Measurements from ENCODE around the gene AURKAIP1. TPM values are rescaled to one million over a fixed set of nuclear protein-coding genes. Genes with fewer than 3 reads are reported as not detected.

The AURKAIP1 gene
- polyA plus RNA-seq, 1 of the 3 experiments (the other 2 are of a cell fraction): 214 TPM

GRCh38 chr1:1367315-1367714, 7.7 kb downstream of the AURKAIP1 start (continued):
- TF ChIP-seq FOXJ3 (CRISPR knock-in tag; IDR thresholded peaks at IDR 0.05) (no peak), FOXM1 (IDR thresholded peaks at IDR 0.05; ENCODE audit: low read depth) (no peak)

DNA sequence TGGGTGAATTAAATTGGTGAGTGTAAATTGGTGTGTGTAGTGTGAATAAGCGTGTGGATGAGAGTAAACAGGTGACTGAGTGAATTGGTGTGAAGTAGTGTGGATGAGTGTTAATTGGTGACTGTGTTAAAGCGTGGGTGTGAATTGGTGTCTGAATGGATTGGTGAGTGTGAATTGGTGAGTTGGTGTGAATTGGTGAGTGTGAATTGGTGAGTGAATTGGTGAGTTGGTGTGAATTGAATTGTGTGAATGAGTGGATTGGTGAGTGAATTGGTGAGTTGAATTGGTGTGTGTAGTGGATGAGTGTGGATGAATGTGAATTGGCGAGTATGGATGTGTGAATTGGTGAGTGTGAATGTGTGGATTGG, 8.3 kb downstream of the AURKAIP1 start:
- Histone ChIP-seq H3K4me3 (ENCODE audit: low read depth in 2 of 2, low read length in 1 of 2) (no peak overlapping the region), H3K9ac (no peak overlapping the region), H3K27ac (ENCODE audit: low read depth in 2 of 2, low read length in 1 of 2) (no peak overlapping the region), H3K9me2 (no peaks in the 10 kb centered on the region), H3F3A (replicated peaks; ENCODE audit: insufficient read depth) (peaks cover 9% of the 10 kb centered on the region), H3K79me2 (ENCODE audit: insufficient read depth) (0 out of 2 replicates have a peak, but pooled peaks cover under 1% of the 10 kb centered on the region), H3K4me1 (ENCODE audit: control insufficient read depth in 1 of 2, insufficient read depth in 2 of 2, low read depth in 1 of 2, low read length in 1 of 2) (peaks cover 0 to 2% of the 10 kb centered on the region in 2 experiments; a peak in 1 of 4 replicates), H3K4me2 (no peak overlapping the region), H4K20me1 (ENCODE audit: insufficient read depth) (no peaks in the 10 kb centered on the region), H3K27me3 (ENCODE audit: insufficient read depth) (no peaks in the 10 kb centered on the region), H2AFZ (ENCODE audit: low read depth) (no peak overlapping the region), H3K9me3 (no peaks in the 10 kb centered on the region), H3K36me3 (replicated peaks in 1 of 2; ENCODE audit: control insufficient read depth in 1 of 2, insufficient read depth in 2 of 2, low read length in 1 of 2) (no peaks in the 10 kb centered on the region)
- CTCF ChIA-PET: no interaction called here
- WGBS (ENCODE audit: low lambda C conversion rate): 80% methylated on average over 3 of the region's 3 CpGs
- POLR2A ChIA-PET: no interaction called here
- no peak for DNase-seq
- TF ChIP-seq GABPA (IDR thresholded peaks at IDR 0.05; ENCODE audit: low read depth): no peak
- no peak for TF ChIP-seq ZBTB33 (IDR thresholded peaks at IDR 0.05; ENCODE audit: borderline replicate concordance, low read depth)
- no peak for TF ChIP-seq TEAD4 (IDR thresholded peaks at IDR 0.05; ENCODE audit: borderline replicate concordance, insufficient read depth)
- TF ChIP-seq EZH2phosphoT487 (IDR thresholded peaks at IDR 0.05; ENCODE audit: borderline replicate concordance, low read depth): no peak
- TF ChIP-seq ELF1 (IDR thresholded peaks at IDR 0.05): no peak
- TF ChIP-seq, protein P1, sequence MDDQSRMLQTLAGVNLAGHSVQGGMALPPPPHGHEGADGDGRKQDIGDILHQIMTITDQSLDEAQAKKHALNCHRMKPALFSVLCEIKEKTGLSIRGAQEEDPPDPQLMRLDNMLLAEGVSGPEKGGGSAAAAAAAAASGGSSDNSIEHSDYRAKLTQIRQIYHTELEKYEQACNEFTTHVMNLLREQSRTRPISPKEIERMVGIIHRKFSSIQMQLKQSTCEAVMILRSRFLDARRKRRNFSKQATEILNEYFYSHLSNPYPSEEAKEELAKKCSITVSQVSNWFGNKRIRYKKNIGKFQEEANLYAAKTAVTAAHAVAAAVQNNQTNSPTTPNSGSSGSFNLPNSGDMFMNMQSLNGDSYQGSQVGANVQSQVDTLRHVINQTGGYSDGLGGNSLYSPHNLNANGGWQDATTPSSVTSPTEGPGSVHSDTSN (IDR thresholded peaks at IDR 0.05): no peak
- TF ChIP-seq, protein P2, sequence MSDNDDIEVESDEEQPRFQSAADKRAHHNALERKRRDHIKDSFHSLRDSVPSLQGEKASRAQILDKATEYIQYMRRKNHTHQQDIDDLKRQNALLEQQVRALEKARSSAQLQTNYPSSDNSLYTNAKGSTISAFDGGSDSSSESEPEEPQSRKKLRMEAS (IDR thresholded peaks at IDR 0.05; ENCODE audit: low read depth): no peak
- TF ChIP-seq MEF2A (IDR thresholded peaks at IDR 0.05; ENCODE audit: borderline replicate concordance, low read depth): no peak
- TF ChIP-seq RFX5 (IDR thresholded peaks at IDR 0.05; ENCODE audit: low read length): no peak
- TF ChIP-seq, protein P3, sequence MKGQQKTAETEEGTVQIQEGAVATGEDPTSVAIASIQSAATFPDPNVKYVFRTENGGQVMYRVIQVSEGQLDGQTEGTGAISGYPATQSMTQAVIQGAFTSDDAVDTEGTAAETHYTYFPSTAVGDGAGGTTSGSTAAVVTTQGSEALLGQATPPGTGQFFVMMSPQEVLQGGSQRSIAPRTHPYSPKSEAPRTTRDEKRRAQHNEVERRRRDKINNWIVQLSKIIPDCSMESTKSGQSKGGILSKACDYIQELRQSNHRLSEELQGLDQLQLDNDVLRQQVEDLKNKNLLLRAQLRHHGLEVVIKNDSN (IDR thresholded peaks at IDR 0.05; ENCODE audit: borderline replicate concordance, low read depth): no peak
- no peak for TF ChIP-seq EP300 (IDR thresholded peaks at IDR 0.05; ENCODE audit: borderline replicate concordance in 1 of 2, low read depth in 1 of 2, low read length in 1 of 2)
- TF ChIP-seq, protein P4, sequence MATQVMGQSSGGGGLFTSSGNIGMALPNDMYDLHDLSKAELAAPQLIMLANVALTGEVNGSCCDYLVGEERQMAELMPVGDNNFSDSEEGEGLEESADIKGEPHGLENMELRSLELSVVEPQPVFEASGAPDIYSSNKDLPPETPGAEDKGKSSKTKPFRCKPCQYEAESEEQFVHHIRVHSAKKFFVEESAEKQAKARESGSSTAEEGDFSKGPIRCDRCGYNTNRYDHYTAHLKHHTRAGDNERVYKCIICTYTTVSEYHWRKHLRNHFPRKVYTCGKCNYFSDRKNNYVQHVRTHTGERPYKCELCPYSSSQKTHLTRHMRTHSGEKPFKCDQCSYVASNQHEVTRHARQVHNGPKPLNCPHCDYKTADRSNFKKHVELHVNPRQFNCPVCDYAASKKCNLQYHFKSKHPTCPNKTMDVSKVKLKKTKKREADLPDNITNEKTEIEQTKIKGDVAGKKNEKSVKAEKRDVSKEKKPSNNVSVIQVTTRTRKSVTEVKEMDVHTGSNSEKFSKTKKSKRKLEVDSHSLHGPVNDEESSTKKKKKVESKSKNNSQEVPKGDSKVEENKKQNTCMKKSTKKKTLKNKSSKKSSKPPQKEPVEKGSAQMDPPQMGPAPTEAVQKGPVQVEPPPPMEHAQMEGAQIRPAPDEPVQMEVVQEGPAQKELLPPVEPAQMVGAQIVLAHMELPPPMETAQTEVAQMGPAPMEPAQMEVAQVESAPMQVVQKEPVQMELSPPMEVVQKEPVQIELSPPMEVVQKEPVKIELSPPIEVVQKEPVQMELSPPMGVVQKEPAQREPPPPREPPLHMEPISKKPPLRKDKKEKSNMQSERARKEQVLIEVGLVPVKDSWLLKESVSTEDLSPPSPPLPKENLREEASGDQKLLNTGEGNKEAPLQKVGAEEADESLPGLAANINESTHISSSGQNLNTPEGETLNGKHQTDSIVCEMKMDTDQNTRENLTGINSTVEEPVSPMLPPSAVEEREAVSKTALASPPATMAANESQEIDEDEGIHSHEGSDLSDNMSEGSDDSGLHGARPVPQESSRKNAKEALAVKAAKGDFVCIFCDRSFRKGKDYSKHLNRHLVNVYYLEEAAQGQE (IDR thresholded peaks at IDR 0.05; ENCODE audit: low read depth, low read length): no peak
- TF ChIP-seq CHD2 (IDR thresholded peaks at IDR 0.05; ENCODE audit: low read length, partially characterized antibody): no peak
